Spinal cord (tissue), 10 donors: ENCODE measurements around the gene SMIM36. TPM values are rescaled to one million over a fixed set of nuclear protein-coding genes. Genes with fewer than 3 reads are reported as not detected.

Experiments used
- DNase-seq, 6 donors: peaks; one replicate each; pipeline versions ENCODE4 v3.0.0 to v3.0.0-alpha.2; 2013 to 2015; ENCODE audit warnings: low spot score in 6 of 6, low read depth in 4 of 6
- H3K27ac ChIP-seq: one replicate; pipeline ENCODE4 v1.5.1; 2013; ENCODE audit warnings: low read depth, low read length, control low read depth
- H3K27me3 ChIP-seq: one replicate; pipeline ENCODE4 v1.6.1; 2013; ENCODE audit warnings: low read length; ENCODE audit not compliant: control insufficient read depth, insufficient read depth
- H3K36me3 ChIP-seq: one replicate; pipeline ENCODE4 v1.6.1; 2013; ENCODE audit warnings: low read length; ENCODE audit not compliant: control insufficient read depth, insufficient read depth
- H3K4me1 ChIP-seq: one replicate; pipeline ENCODE4 v1.6.1; 2013; ENCODE audit warnings: low read length; ENCODE audit not compliant: control insufficient read depth, insufficient read depth
- H3K4me3 ChIP-seq: one replicate; pipeline ENCODE4 v1.5.1; 2013; ENCODE audit warnings: low read depth, low read length, control low read depth
- H3K9me3 ChIP-seq: one replicate; pipeline ENCODE4 v1.6.1; 2013; ENCODE audit warnings: low read length; ENCODE audit not compliant: control insufficient read depth, insufficient read depth
- WGBS: methylation state at CpG from one replicate; pipeline ENCODE4 v1.1.5; 2013; ENCODE audit warnings: missing lambda C conversion rate; ENCODE audit not compliant: insufficient coverage; 5-methylcytosine and 5-hydroxymethylcytosine counted together
- polyA plus RNA-seq, 2 donors: library from polyadenylated mRNA; unstranded; fragments of 120-200 nt; gene quantifications; one replicate each; pipeline ENCODE4 v1.2.1, GENCODE V29; 2013; ENCODE audit not compliant: insufficient read length in 2 of 2
- total RNA-seq, 2 donors: library from RNA; depleted of rRNA in 1 of 2; stranded (reverse); fragments of 120-200 nt in 1 of 2; fragments of >200 nt in 1 of 2; gene quantifications; one replicate each; pipeline versions ENCODE4 v1.2.3 to v1.2.4, GENCODE V29; 2013 to 2014
- donor health status: healthy.

The SMIM36 gene
- total and polyA plus RNA-seq, 4 donors: 0.18 TPM; not detected in 3

DNA sequence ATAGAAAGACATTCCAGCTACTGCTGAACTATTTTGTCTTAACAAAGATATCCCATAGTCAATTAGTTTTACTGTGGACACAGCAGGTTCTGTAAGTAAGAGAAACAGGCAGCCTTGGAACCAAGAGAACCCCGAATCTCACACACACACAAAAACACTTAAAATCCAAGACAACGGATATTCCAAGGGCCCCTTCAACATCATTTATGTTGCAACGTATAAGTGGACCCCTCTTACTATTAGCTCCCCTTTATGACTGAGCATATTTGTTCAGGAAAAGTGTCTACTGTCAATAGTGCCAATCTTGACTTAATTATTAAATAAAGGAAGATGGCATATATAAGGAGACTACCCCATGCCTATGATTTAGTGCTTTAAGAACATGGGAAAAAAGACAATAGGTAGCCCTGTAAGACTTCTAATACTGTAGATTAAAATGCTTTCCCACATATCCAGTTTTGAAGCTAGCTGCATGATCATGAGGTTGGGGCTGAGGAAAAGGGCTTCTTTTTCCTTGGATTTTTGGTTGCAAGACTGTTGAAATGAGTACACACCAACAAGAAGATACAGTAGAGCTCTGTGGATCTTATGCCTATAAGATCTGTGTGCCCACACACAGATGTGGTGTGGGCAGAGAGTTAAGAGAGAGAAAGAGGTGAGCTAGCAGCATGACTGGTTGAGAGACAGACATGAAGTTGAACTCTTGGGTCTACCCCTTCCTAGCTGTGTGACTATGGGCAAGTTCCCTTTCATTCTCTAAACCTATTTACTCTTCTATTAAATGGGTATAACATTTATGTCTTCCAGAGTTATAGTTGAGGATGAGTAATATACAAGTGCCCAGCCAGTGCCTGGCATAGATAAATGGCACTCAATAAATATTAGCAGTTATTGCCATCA lies 92.6 kb downstream of the SMIM36 start:
- no CpG with 5 or more reads among the region's 3 CpGs for WGBS
- peaks cover 10% of the 10 kb centered on the region for H3K4me1 ChIP-seq

DNA sequence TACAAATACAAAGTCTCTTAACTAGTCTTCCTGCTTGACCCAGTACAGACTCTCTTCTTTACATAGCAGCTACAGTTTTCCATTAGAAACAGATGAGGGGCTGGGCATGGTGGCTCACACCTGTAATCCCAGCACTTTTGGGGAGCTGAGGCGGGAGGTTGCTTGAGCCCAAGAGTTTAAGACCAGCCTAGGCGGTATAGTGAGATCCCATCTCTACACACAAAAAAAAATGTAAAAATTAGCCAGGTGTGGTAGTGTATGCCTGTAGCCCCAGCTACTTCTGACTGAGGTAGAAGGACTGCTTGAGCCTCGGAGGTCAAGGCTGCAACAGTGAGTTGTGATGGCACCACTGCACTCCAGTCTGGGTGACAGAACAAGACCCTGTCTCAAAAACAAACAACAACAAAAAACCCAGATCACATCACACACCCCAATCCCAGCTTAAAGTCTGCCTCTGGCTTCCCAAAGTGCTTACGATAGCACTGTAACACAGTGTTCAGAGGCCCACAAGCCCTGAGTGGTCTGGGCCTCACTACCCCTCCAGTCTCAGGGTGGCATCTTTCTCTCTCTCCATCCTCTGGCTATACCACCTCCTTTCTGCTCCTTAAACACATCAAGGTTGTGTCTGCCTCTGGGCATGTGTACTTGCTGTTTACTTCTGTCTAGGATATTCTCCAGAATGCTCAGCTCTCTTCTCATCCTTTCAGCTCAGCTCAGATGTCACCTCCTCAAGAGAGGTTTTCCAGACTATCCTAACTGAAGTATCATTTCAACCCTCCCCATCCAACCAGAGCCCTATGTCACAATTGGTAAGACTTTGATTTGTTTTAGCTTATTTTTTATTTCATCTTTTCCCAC lies 93.6 kb downstream of the SMIM36 start:
- Histone ChIP-seq H3K27me3 (no peaks in the 10 kb centered on the region), H3K9me3 (no peaks in the 10 kb centered on the region), H3K4me3 (no peak overlapping the region), H3K4me1 (peaks cover 10% of the 10 kb centered on the region), H3K36me3 (no peaks in the 10 kb centered on the region), H3K27ac (no peak overlapping the region)
- WGBS: 100% methylated on average over 2 of the region's 4 CpGs
- no peak for DNase-seq

More for the DNA sequence above, 92.6 kb downstream of the SMIM36 start:
- Histone ChIP-seq H3K27ac (no peak overlapping the region), H3K9me3 (no peaks in the 10 kb centered on the region), H3K4me3 (no peak overlapping the region), H3K36me3 (no peaks in the 10 kb centered on the region), H3K27me3 (peaks cover 2% of the 10 kb centered on the region)
- no peak for DNase-seq

DNA sequence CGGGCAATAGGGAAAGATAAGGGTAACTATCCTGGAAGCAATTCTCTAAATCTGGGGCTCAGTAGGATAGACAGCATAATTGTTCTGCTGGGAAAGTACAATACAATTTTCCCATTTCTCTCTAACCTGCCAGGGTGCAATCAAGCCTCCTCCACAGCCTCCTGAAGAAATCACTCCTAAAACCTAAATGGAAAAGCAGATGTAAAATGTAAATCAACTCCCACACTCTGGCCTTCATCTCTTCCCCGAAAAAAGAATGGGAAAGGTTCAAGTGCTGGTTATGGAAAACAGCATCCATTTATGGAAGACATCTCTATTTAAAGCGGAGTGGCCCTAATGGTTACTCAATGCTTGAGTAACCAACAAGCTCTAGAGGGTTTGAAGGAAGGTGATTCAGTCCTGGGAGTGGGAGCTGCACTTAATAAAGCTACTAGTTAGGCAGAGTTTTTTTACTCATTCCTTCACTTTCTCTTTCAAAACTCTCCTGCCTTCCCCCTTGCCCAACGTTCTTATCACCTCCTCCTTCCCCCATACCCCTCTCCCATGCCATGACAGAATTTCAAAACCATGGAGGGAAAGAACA lies 94.7 kb downstream of the SMIM36 start:
- peaks cover 10% of the 10 kb centered on the region for H3K4me1 ChIP-seq
- no peak overlapping the region for H3K27ac ChIP-seq
- no peaks in the 10 kb centered on the region for H3K36me3 ChIP-seq
- 63% methylated on average over 1 of the region's 4 CpGs for WGBS
- DNase-seq: no peak
- no peak overlapping the region for H3K4me3 ChIP-seq
- H3K27me3 ChIP-seq: no peaks in the 10 kb centered on the region
- H3K9me3 ChIP-seq: no peaks in the 10 kb centered on the region

DNA sequence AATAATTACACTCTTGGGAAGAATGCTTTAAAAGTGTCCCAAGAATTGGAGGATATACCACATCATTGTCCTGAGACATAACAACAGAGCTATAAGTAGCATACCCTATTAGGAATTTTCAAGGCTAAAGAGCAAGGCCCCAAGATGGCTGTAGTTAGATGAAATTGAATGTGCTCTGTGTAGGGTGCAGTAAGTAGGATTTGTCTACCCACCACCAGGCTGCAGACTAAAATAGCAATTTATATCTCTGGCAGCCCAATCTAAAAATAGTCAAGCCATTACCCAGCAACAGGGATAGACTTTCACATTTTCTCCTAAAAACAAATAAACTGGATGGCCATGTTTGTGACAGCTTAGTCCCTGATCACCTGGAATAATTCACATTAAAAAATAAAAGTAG lies 95.3 kb downstream of the SMIM36 start:
- no peaks in the 10 kb centered on the region for H3K27me3 ChIP-seq
- H3K36me3 ChIP-seq: peaks cover 3% of the 10 kb centered on the region
- no peak overlapping the region for H3K27ac ChIP-seq
- DNase-seq: no peak
- no peak overlapping the region for H3K4me3 ChIP-seq
- no peaks in the 10 kb centered on the region for H3K9me3 ChIP-seq
- H3K4me1 ChIP-seq: peaks cover 5% of the 10 kb centered on the region

DNA sequence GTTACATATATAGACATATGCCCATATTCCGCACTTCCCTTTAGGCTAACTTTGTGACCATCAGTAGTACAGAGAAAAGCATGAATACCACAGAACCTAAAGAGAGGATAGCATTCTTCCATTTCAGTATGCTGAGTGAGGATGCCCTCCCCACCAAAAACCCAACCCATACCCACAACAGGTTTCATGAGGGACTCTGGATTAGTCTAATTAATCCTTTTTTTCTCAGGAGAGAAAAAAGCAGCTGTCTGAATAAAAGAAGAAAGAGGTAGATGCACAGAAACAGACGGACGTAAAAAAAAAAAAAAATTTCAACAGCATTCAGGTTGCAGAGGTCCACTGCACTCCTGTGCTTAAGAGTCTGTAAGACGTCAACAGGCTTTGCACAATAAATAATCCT lies 96.3 kb downstream of the SMIM36 start:
- no peaks in the 10 kb centered on the region for H3K9me3 ChIP-seq
- peaks cover 3% of the 10 kb centered on the region for H3K36me3 ChIP-seq
- no peaks in the 10 kb centered on the region for H3K4me1 ChIP-seq
- H3K27ac ChIP-seq: no peak overlapping the region
- no peak for DNase-seq
- no peak overlapping the region for H3K4me3 ChIP-seq
- no CpG with 5 or more reads among the region's 4 CpGs for WGBS
- no peaks in the 10 kb centered on the region for H3K27me3 ChIP-seq

DNA sequence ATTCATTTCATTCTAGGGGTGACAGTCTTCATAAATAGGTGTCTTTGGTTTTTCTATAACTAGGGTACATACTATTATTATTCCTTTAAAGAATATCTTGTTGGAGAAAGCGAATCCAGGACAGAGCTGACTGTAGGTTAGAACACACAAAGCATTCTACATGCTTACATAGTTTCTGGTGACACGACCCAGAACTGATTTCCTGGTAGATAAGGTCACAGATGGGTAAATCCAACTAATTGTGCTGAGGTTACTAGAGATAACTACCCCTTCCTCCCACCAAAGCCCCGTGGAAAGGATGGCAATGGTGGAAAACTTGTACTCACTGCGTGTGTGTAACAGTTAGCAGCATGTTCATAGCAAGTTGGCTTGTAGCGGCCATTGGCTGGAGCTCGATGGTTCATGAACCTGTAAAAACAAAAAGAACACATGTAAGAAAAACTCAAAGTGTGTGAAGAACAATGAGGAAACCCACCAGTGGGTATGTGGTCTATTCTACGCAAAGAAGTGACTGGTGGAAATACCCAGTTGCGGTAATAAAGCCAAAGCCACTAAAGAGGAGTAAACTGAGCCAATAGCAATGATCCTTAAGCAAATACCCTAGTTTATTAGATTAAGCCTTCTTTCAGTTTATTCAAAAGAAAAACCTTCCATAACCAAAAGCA lies 97.3 kb downstream of the SMIM36 start:
- no peaks in the 10 kb centered on the region for H3K9me3 ChIP-seq
- no peak overlapping the region for H3K4me3 ChIP-seq
- H3K4me1 ChIP-seq: no peaks in the 10 kb centered on the region
- WGBS: 90% methylated on average over 2 of the region's 8 CpGs
- H3K27me3 ChIP-seq: no peaks in the 10 kb centered on the region
- no peak overlapping the region for H3K27ac ChIP-seq
- DNase-seq: no peak
- H3K36me3 ChIP-seq: peaks cover 3% of the 10 kb centered on the region

DNA sequence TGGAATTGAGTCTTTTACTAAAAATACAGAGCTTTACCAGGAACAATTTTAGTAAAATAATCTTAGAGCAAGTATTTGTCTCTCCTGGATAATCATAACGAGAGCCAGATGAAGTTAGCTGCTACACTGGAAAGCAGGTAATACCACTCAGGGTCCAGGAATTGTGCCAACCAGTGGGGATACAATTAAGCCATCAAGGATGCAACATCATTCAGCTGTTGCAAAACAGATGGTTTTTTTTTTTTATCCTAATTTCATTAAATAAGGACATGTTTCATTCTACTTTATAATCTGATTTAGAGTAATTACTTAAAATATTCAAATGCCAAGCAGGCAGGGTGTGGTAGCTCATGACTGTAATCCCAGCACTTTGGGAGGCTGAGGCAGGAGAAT lies 99.8 kb downstream of the SMIM36 start:
- no peaks in the 10 kb centered on the region for H3K9me3 ChIP-seq
- 100% methylated on average over 1 of the region's 1 CpG for WGBS
- no peak overlapping the region for H3K4me3 ChIP-seq
- H3K4me1 ChIP-seq: no peaks in the 10 kb centered on the region
- H3K36me3 ChIP-seq: peaks cover 9% of the 10 kb centered on the region
- DNase-seq: no peak
- H3K27me3 ChIP-seq: no peaks in the 10 kb centered on the region
- H3K27ac ChIP-seq: no peak overlapping the region

DNA sequence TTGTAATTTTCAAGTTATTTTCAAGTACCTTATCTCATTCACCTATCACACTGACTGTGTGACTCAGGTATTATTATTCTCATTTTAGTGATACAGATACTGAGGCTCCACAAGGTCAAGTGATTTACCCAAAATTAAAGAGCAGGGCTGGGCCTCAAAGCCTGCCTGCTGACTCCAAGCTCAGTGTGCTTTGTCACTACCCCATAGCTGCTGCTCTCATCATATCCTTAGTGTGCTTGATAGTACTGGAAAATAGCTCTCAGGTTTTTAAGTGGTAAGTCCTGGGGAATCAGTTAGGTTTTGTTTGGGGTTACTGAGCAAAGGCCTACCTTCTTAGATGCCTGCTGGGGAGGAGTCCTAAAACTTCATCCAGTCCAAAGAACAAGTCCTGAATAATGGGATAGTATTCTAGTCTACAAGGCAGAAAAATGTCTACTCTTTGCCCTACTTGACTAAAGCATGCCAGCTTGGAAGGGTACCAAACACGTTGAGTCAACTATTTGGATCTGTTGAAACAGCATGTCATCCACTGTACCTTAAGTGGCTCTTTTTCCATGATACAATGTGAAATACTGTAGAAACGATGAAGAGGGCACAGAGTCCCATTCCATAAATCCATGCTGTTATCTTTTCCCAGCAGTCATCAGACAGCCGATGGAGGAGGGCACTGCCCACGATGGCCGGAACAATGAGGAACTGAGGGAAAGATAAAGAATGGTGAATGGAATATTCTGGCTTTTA lies 100.4 kb downstream of the SMIM36 start:
- no CpG with 5 or more reads among the region's 5 CpGs for WGBS
- Histone ChIP-seq H3K36me3 (peaks cover 15% of the 10 kb centered on the region), H3K4me3 (no peak overlapping the region), H3K4me1 (no peaks in the 10 kb centered on the region), H3K27me3 (no peaks in the 10 kb centered on the region), H3K27ac (no peak overlapping the region), H3K9me3 (no peaks in the 10 kb centered on the region)
- DNase-seq: no peak
